Measurements from ENCODE around the gene TMEM240. TPM values are rescaled to one million over a fixed set of nuclear protein-coding genes. Genes with fewer than 3 reads are reported as not detected.
A peak's percentile ranks its signal among the peaks of the same experiment; 100 is the strongest.

Gene TMEM240
- total and polyA plus RNA-seq, 9 of the 15 experiments (the other 6 are each of a cell fraction or from before 2014, with no cell fraction given), result 0.24 to 2.0 (median 0.69) TPM; not detected in 5

DNA sequence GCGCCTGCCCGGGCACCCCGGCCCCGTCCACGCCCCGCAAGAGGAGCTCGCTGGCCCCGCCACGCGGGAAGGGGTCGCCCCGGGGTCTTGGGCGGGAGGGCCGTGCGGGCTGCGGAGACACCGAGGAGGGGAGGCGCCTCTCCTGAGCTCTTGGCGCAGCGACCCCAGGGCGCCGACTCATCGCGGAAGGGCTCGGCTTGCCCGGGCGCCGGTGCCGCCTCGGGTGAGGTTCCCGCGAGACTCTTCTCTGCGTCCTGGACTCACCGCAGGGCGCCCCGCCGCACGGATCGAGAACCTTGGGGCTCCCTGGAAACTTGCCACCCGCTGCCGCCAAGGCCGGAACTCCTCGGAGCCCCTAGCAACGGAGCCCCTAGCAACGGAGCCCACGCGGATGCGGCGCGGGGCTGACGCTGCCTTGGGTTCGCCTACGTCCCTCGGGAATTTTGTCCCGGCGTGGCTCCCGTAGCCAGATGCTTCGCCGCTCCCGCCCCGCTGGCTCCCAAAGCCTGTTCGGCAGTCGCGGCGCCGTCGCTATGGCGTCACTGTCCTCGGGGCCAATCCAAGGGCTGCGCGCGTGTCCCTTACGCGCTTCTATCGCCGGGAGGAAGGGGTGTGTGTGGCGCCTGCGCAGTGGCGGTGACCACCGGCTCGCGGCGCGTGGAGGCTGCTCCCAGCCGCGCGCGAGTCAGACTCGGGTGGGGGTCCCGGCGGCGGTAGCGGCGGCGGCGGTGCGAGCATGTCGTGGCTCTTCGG, 28.7 kb downstream of the TMEM240 start, which contains the start of gene ATAD3A (continued):
- TF ChIP-seq FOXA1 (IDR thresholded peaks at IDR 0.05; ENCODE audit: borderline replicate concordance), result no peak
- no peak for TF ChIP-seq RBM39 (optimal IDR thresholded peaks at IDR 0.05; ENCODE audit: low read depth, low read length)
- peak; percentile 86 for TF ChIP-seq SAP30 (IDR thresholded peaks at IDR 0.05; ENCODE audit: borderline replicate concordance, insufficient read depth, low read depth, low read length, poor library complexity, severe bottlenecking)
- TF ChIP-seq CAMTA2 (CRISPR knock-in tag; conservative IDR thresholded peaks at IDR 0.05), result no peak
- no peak for TF ChIP-seq BRF1 (IDR thresholded peaks at IDR 0.05; ENCODE audit: borderline replicate concordance, extremely low read depth, insufficient read length)
- TF ChIP-seq, protein P1, sequence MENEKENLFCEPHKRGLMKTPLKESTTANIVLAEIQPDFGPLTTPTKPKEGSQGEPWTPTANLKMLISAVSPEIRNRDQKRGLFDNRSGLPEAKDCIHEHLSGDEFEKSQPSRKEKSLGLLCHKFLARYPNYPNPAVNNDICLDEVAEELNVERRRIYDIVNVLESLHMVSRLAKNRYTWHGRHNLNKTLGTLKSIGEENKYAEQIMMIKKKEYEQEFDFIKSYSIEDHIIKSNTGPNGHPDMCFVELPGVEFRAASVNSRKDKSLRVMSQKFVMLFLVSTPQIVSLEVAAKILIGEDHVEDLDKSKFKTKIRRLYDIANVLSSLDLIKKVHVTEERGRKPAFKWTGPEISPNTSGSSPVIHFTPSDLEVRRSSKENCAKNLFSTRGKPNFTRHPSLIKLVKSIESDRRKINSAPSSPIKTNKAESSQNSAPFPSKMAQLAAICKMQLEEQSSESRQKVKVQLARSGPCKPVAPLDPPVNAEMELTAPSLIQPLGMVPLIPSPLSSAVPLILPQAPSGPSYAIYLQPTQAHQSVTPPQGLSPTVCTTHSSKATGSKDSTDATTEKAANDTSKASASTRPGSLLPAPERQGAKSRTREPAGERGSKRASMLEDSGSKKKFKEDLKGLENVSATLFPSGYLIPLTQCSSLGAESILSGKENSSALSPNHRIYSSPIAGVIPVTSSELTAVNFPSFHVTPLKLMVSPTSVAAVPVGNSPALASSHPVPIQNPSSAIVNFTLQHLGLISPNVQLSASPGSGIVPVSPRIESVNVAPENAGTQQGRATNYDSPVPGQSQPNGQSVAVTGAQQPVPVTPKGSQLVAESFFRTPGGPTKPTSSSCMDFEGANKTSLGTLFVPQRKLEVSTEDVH (IDR thresholded peaks at IDR 0.05; ENCODE audit: low read depth, partially characterized antibody), result peak; percentile 87
- TF ChIP-seq, protein P2, sequence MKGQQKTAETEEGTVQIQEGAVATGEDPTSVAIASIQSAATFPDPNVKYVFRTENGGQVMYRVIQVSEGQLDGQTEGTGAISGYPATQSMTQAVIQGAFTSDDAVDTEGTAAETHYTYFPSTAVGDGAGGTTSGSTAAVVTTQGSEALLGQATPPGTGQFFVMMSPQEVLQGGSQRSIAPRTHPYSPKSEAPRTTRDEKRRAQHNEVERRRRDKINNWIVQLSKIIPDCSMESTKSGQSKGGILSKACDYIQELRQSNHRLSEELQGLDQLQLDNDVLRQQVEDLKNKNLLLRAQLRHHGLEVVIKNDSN (CRISPR knock-in tag; IDR thresholded peaks at IDR 0.05), result peak; percentile 57; the same call in 1 of the 2 replicates
- no peak for TF ChIP-seq RUNX1 (IDR thresholded peaks at IDR 0.05; ENCODE audit: low read depth)
- TF ChIP-seq ZZZ3 (IDR thresholded peaks at IDR 0.05), result peak; percentile 86
- TF ChIP-seq, protein P3, sequence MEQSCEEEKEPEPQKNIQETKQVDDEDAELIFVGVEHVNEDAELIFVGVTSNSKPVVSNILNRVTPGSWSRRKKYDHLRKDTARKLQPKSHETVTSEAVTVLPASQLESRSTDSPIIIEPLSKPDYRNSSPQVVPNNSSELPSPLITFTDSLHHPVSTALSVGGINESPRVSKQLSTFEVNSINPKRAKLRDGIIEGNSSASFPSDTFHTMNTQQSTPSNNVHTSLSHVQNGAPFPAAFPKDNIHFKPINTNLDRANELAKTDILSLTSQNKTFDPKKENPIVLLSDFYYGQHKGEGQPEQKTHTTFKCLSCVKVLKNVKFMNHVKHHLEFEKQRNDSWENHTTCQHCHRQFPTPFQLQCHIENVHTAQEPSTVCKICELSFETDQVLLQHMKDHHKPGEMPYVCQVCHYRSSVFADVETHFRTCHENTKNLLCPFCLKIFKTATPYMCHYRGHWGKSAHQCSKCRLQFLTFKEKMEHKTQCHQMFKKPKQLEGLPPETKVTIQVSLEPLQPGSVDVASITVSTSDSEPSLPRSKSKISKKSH (CRISPR knock-in tag; IDR thresholded peaks at IDR 0.05), result no peak
- TF ChIP-seq MECOM (CRISPR knock-in tag; IDR thresholded peaks at IDR 0.05), result no peak
- TF ChIP-seq PHTF2 (CRISPR knock-in tag; IDR thresholded peaks at IDR 0.05), result no peak
- peak; percentile 94 to 96 for TF ChIP-seq MAZ (CRISPR knock-in tag; conservative IDR thresholded peaks at IDR 0.05 in 1 of 2, IDR thresholded peaks at IDR 0.05 in 1 of 2)
- no peak; the same call in 1 of the 2 replicates for TF ChIP-seq FOXK1 (CRISPR knock-in tag; IDR thresholded peaks at IDR 0.05; ENCODE audit: borderline replicate concordance)
- TF ChIP-seq, protein P4, sequence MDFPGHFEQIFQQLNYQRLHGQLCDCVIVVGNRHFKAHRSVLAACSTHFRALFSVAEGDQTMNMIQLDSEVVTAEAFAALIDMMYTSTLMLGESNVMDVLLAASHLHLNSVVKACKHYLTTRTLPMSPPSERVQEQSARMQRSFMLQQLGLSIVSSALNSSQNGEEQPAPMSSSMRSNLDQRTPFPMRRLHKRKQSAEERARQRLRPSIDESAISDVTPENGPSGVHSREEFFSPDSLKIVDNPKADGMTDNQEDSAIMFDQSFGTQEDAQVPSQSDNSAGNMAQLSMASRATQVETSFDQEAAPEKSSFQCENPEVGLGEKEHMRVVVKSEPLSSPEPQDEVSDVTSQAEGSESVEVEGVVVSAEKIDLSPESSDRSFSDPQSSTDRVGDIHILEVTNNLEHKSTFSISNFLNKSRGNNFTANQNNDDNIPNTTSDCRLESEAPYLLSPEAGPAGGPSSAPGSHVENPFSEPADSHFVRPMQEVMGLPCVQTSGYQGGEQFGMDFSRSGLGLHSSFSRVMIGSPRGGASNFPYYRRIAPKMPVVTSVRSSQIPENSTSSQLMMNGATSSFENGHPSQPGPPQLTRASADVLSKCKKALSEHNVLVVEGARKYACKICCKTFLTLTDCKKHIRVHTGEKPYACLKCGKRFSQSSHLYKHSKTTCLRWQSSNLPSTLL (IDR thresholded peaks at IDR 0.05), result no peak
- peak; percentile 74; the same call in 1 of the 2 replicates for TF ChIP-seq GTF2F1 (IDR thresholded peaks at IDR 0.05; ENCODE audit: low read depth, low read length)
